Heart right ventricle (tissue), 16 donors: Measurements from ENCODE around the gene MTG2. TPM values are rescaled to one million over a fixed set of nuclear protein-coding genes. Genes with fewer than 3 reads are reported as not detected.

Source experiments
- ATAC-seq, 8 donors: fragments of 200-7000 bp; cut with Tn5 transposase; one replicate each; pipeline ENCODE4 v1.9.1; 2020; ENCODE audit warnings: mild to moderate bottlenecking in 8 of 8, moderate library complexity in 8 of 8, moderate number of reproducible peaks in 1 of 8
- DNase-seq, 2 donors: peaks; one replicate each; pipeline ENCODE4 v3.0.0-alpha.2; 2020
- H3K27ac ChIP-seq, 10 donors: fragments of 200-600 bp; sonication (generic) in 2 of 10; one replicate each; pipeline versions ENCODE4 v1.5.0 to v1.8.0; 2020 to 2022; ENCODE audit warnings: mild to moderate bottlenecking in 3 of 10
- H3K27me3 ChIP-seq, 7 donors: fragments of 200-600 bp; one replicate each; pipeline ENCODE4 v1.8.0; 2021 to 2022; ENCODE audit warnings: mild to moderate bottlenecking in 2 of 7
- H3K36me3 ChIP-seq, 9 donors: fragments of 200-600 bp; sonication (generic) in 1 of 9; one replicate each; pipeline versions ENCODE4 v1.5.0 to v1.8.0; 2020 to 2022; ENCODE audit warnings: mild to moderate bottlenecking in 2 of 9
- H3K4me1 ChIP-seq, 9 donors: fragments of 200-600 bp; sonication (generic) in 1 of 9; one replicate each; pipeline versions ENCODE4 v1.5.0 to v1.8.0; 2020 to 2022; ENCODE audit warnings: mild to moderate bottlenecking in 4 of 9
- H3K4me3 ChIP-seq, 10 donors: fragments of 200-600 bp; sonication (generic) in 2 of 10; one replicate each; pipeline versions ENCODE4 v1.5.0 to v1.8.0; 2020 to 2022; ENCODE audit warnings: mild to moderate bottlenecking in 7 of 10, moderate library complexity in 2 of 10
- H3K9me3 ChIP-seq, 11 donors: fragments of 200-600 bp in 10 of 11; sonication (generic) in 2 of 11; one replicate each; pipeline versions ENCODE4 v1.5.0 to v1.8.0; 2013 to 2022; ENCODE audit warnings: mild to moderate bottlenecking in 2 of 11, control low read depth in 1 of 11, moderate library complexity in 1 of 11
- WGBS, 2 donors: extraction: QIAGEN DNeasy Blood & Tissue Kit; methylation state at CpG; one replicate each; pipeline ENCODE4 v1.1.7; 2013; ENCODE audit warnings: inconsistent platforms in 1 of 2; 5-methylcytosine and 5-hydroxymethylcytosine counted together
- intact Hi-C, 10 donors: fragments of 100-400 bp; cut with DNase I; formaldehyde crosslinking; loops; one replicate each; pipeline versions ENCODE4 v1.11.1 to v1.14.2; 2022
- polyA plus RNA-seq, 2 donors: library from polyadenylated mRNA; stranded (reverse); fragments of 200-250 nt; gene quantifications; one replicate each; pipeline ENCODE4 v1.2.3, GENCODE V29; 2013
- total RNA-seq, 10 donors: library from RNA; stranded (reverse); fragmentation: NEBNext Ultra II Directional in 3 of 10; extraction: Animal tissue kit (Norgen Biotek cat#: 25700) in 3 of 10; gene quantifications; one replicate each; pipeline versions ENCODE4 v1.2.1 to v1.2.4, GENCODE V29; 2021 to 2023
- TF ChIP-seq, protein P1 (sequence below), 9 donors: fragments of 200-600 bp; sonication (generic) in 2 of 9; IDR thresholded peaks; one replicate each; pipeline versions ENCODE4 v1.5.0 to v1.8.0; 2021 to 2022; ENCODE audit warnings: antibody characterized with exemption in 9 of 9, mild to moderate bottlenecking in 5 of 9, moderate library complexity in 1 of 9
- donor health status: Arrhythmogenic right ventricular cardiomyopathy.
- donor health status: ischemic (EF 13 %, LVEDD 7.1; RV severe dilation, severe dysfunction).
- donor health status: healthy with polysubstance abuse.
- donor health status: DM: no; HTN: yes; CAD: no.
- donor health status: DM: no; HTN: no; CAD: no.
- donor health status: ischemic (EF 25% LVEDD 6.9; RV normal size, moderate dysfunction).
- donor health status: ischemic (EF 25% LVEDD 5.7; RV mildly dilated, moderate dysfunction).
- donor health status: healthy.
- donor health status: DM: yes; HTN: yes; CAD: no.
- donor health status: Ischemic cardiomyopathy.
- donor health status: ischemic (EF 35%, LVEDD 5.7; RV mildly dilated, moderate dysfunction).
- donor health status: nonischemic (EF 11% LVEDD 7.7; RV severe dilation, severe dysfunction).
- donor health status: DM: yes; HTN: yes; CAD: no.
- donor health status: PGD.
- donor health status: ischemic (EF 29% LVEDD 5.4; RV normal size, mild dysfunction).
- donor health status: nonischemic (EF 23%, LVEDD 6.1; RV moderate dilation, normal function).

Gene MTG2
- total and polyA plus RNA-seq, 12 donors, result 21.5 to 55.5 (median 28.2) TPM

- no peaks in the 10 kb centered on the region for H3K36me3 ChIP-seq
- 82 to 86% methylated on average over 27 to 29 of the region's 29 CpGs for WGBS, 2 donors
- DNase-seq (no peak), ATAC-seq (no peak)
- no peak overlapping the region for H3K27ac ChIP-seq
- no peak overlapping the region for H3K4me3 ChIP-seq
- peaks cover 21 to 84% (median 78%) of the 10 kb centered on the region in 7 donors for H3K27me3 ChIP-seq
- no peaks in the 10 kb centered on the region for H3K9me3 ChIP-seq
- TF ChIP-seq, protein P1, sequence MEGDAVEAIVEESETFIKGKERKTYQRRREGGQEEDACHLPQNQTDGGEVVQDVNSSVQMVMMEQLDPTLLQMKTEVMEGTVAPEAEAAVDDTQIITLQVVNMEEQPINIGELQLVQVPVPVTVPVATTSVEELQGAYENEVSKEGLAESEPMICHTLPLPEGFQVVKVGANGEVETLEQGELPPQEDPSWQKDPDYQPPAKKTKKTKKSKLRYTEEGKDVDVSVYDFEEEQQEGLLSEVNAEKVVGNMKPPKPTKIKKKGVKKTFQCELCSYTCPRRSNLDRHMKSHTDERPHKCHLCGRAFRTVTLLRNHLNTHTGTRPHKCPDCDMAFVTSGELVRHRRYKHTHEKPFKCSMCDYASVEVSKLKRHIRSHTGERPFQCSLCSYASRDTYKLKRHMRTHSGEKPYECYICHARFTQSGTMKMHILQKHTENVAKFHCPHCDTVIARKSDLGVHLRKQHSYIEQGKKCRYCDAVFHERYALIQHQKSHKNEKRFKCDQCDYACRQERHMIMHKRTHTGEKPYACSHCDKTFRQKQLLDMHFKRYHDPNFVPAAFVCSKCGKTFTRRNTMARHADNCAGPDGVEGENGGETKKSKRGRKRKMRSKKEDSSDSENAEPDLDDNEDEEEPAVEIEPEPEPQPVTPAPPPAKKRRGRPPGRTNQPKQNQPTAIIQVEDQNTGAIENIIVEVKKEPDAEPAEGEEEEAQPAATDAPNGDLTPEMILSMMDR (IDR thresholded peaks at IDR 0.05), result no peak
- intact Hi-C loops, result no loop called here
- H3K4me1 ChIP-seq, result peaks cover under 1 to 10% (median 5%) of the 10 kb centered on the region in 9 donors
These were observed 32.5 kb downstream of the MTG2 start for GRCh38 chr20:62215020-62215990.

GRCh38 chr20:62215991-62216635, 33.3 kb downstream of the MTG2 start:
- Histone ChIP-seq H3K36me3 (no peaks in the 10 kb centered on the region), H3K4me1 (peaks cover 3 to 18% (median 11%) of the 10 kb centered on the region in 9 donors), H3K27ac (no peak overlapping the region), H3K4me3 (no peak overlapping the region), H3K9me3 (no peaks in the 10 kb centered on the region), H3K27me3 (peaks cover 25 to 84% (median 78%) of the 10 kb centered on the region in 7 donors)
- ATAC-seq, result no peak
- TF ChIP-seq, protein P1 (IDR thresholded peaks at IDR 0.05), result no peak
- intact Hi-C loops, result no loop called here
- 78 to 83% methylated on average over 39 to 40 of the region's 40 CpGs for WGBS, 2 donors
- no peak for DNase-seq

GRCh38 chr20:62216636-62217566, 34.1 kb downstream of the MTG2 start:
- 73 to 74% methylated on average over 24 to 26 of the region's 26 CpGs for WGBS, 2 donors
- no peak for DNase-seq
- intact Hi-C loops, result no loop called here
- Histone ChIP-seq H3K27ac (no peak overlapping the region), H3K36me3 (no peaks in the 10 kb centered on the region), H3K4me1 (peaks cover 3 to 23% (median 12%) of the 10 kb centered on the region in 9 donors), H3K4me3 (no peak overlapping the region), H3K27me3 (peaks cover 29 to 84% (median 78%) of the 10 kb centered on the region in 7 donors), H3K9me3 (no peaks in the 10 kb centered on the region)
- ATAC-seq, result no peak
- TF ChIP-seq, protein P1 (IDR thresholded peaks at IDR 0.05), result no peak
